HepG2 (cell line): ENCODE measurements around the gene SLC38A3. TPM values are rescaled to one million over a fixed set of nuclear protein-coding genes. Genes with fewer than 3 reads are reported as not detected.

ENCODE experiments used
- ELF1 ChIP-seq: sonication (generic); formaldehyde crosslinking; IDR thresholded peaks from 2 replicates; pipeline ENCODE4 v1.4.0; 2020; ENCODE audit warnings: missing genetic modification reagents
- FOXK1 ChIP-seq: sonication (generic); formaldehyde crosslinking; IDR thresholded peaks from 2 replicates; pipeline ENCODE4 v1.4.0; 2020; ENCODE audit warnings: low read depth, missing genetic modification reagents, borderline replicate concordance
- HNF4A ChIP-seq: sonication (generic); formaldehyde crosslinking; IDR thresholded peaks from 2 replicates; pipeline ENCODE4 v1.4.0; 2020; ENCODE audit warnings: missing genetic modification reagents
- KDM2A ChIP-seq: sonication (generic); formaldehyde crosslinking; IDR thresholded peaks from 2 replicates; pipeline ENCODE4 v1.4.0; 2020; ENCODE audit warnings: low read depth, missing genetic modification reagents, borderline replicate concordance
- NCOA5 ChIP-seq: sonication (generic); formaldehyde crosslinking; IDR thresholded peaks from 2 replicates; pipeline ENCODE4 v1.4.0; 2020; ENCODE audit warnings: missing genetic modification reagents
- NR2C2 ChIP-seq: sonication (generic); formaldehyde crosslinking; IDR thresholded peaks from 2 replicates; pipeline ENCODE4 v1.4.0; 2020; ENCODE audit warnings: missing genetic modification reagents, mild to moderate bottlenecking, moderate library complexity, borderline replicate concordance
- NRL ChIP-seq: sonication (generic); formaldehyde crosslinking; IDR thresholded peaks from 2 replicates; pipeline ENCODE4 v1.5.0; 2020; ENCODE audit warnings: missing genetic modification reagents, mild to moderate bottlenecking, moderate library complexity, borderline replicate concordance
- PHF8 ChIP-seq: sonication (generic); formaldehyde crosslinking; IDR thresholded peaks from 2 replicates; pipeline ENCODE4 v1.5.0; 2020; ENCODE audit warnings: missing genetic modification reagents
- POLR2G ChIP-seq: fragments of 200-400 bp; formaldehyde crosslinking; IDR thresholded peaks from 2 replicates; pipeline ENCODE4 v1.6.1; 2018; ENCODE audit warnings: mild to moderate bottlenecking, low read depth, low read length, moderate library complexity
- RBFOX2 ChIP-seq: fragments of 200-400 bp; formaldehyde crosslinking; IDR thresholded peaks from 2 replicates; pipeline ENCODE4 v1.6.1; 2017; ENCODE audit warnings: low read depth, mild to moderate bottlenecking, low read length
- SALL1 ChIP-seq: sonication (generic); formaldehyde crosslinking; IDR thresholded peaks from 2 replicates; pipeline ENCODE4 v1.8.0; 2022; ENCODE audit warnings: mild to moderate bottlenecking, missing genetic modification reagents
- SRY ChIP-seq: sonication (generic); formaldehyde crosslinking; IDR thresholded peaks from 2 replicates; pipeline ENCODE4 v1.8.0; 2022; ENCODE audit warnings: mild to moderate bottlenecking, missing genetic modification reagents
- STAT5B ChIP-seq: sonication (generic); formaldehyde crosslinking; IDR thresholded peaks from 2 replicates; pipeline ENCODE4 v1.4.0; 2020; ENCODE audit warnings: missing genetic modification reagents
- TGIF2 ChIP-seq: IDR thresholded peaks from 2 replicates; pipeline ENCODE4 v1.6.1; 2016; ENCODE audit warnings: control low read depth, missing compliant biosample characterization
- THAP11 ChIP-seq: IDR thresholded peaks from 2 replicates; pipeline ENCODE4 v1.6.1; 2016; ENCODE audit warnings: missing biosample characterization, missing genetic modification reagents
- ZBTB7B ChIP-seq: sonication (generic); formaldehyde crosslinking; IDR thresholded peaks from 2 replicates; pipeline ENCODE4 v1.4.0; 2020; ENCODE audit warnings: missing genetic modification reagents
- ZEB1 ChIP-seq: IDR thresholded peaks from 2 replicates; pipeline ENCODE4 v1.6.1; 2012; ENCODE audit warnings: mild to moderate bottlenecking, low read depth, inconsistent platforms; ENCODE audit not compliant: insufficient replicate concordance
- ZFP90 ChIP-seq: sonication (generic); formaldehyde crosslinking; IDR thresholded peaks from 2 replicates; pipeline ENCODE4 v1.8.0; 2022; ENCODE audit warnings: missing genetic modification reagents, mild to moderate bottlenecking, inconsistent platforms, borderline replicate concordance
- ZMAT3 ChIP-seq: sonication (generic); formaldehyde crosslinking; conservative IDR thresholded peaks from 2 replicates; pipeline ENCODE4 v1.7.0; 2021; ENCODE audit warnings: missing genetic modification reagents
- ZMYM3 ChIP-seq: sonication (generic); formaldehyde crosslinking; IDR thresholded peaks from 2 replicates; pipeline ENCODE4 v1.5.1; 2020; ENCODE audit warnings: mild to moderate bottlenecking, missing genetic modification reagents
- ZNF143 ChIP-seq: sonication (generic); formaldehyde crosslinking; IDR thresholded peaks from 2 replicates; pipeline ENCODE4 v1.4.0; 2020; ENCODE audit warnings: missing genetic modification reagents
- ZNF773 ChIP-seq: sonication (generic); formaldehyde crosslinking; IDR thresholded peaks from 2 replicates; pipeline ENCODE4 v1.4.0; 2020; ENCODE audit warnings: missing genetic modification reagents, borderline replicate concordance
- ZNF780A ChIP-seq: sonication (generic); formaldehyde crosslinking; IDR thresholded peaks from 2 replicates; pipeline ENCODE4 v1.8.0; 2022; ENCODE audit warnings: mild to moderate bottlenecking, missing genetic modification reagents, moderate library complexity
- ZSCAN21 ChIP-seq: sonication (generic); formaldehyde crosslinking; IDR thresholded peaks from 2 replicates; pipeline ENCODE4 v1.8.0; 2022; ENCODE audit warnings: mild to moderate bottlenecking, missing genetic modification reagents, moderate library complexity, borderline replicate concordance
- polyA plus RNA-seq, 8 experiments: library from polyadenylated mRNA; depleted of rRNA in 3 of 8; stranded (reverse) in 7 of 8; unstranded in 1 of 8; fragments of >200 nt; fragmentation: Illumina TruSeq in 4 of 8; extraction: Trizol in 4 of 8; gene quantifications; 2 replicates each; pipeline versions ENCODE4 v1.2.1 to v1.2.3, GENCODE V29; 2011 to 2016; ENCODE audit warnings: low read depth in 4 of 8, missing spikeins in 1 of 8, mixed read lengths in 1 of 8; ENCODE audit not compliant: insufficient read depth in 1 of 8
- total RNA-seq, 5 experiments: library from RNA; depleted of rRNA; stranded (reverse); fragments of >200 nt; fragmentation: Illumina TruSeq; extraction: Trizol; gene quantifications; 2 replicates each; pipeline ENCODE4 v1.2.3, GENCODE V29; 2016; ENCODE audit warnings: low read depth in 1 of 5
- TF ChIP-seq, protein P1 (sequence below): sonication (generic); formaldehyde crosslinking; conservative IDR thresholded peaks from 2 replicates; pipeline ENCODE4 v1.4.0; 2020; ENCODE audit warnings: missing genetic modification reagents
- TF ChIP-seq, protein P2 (sequence below): sonication (generic); formaldehyde crosslinking; IDR thresholded peaks from 2 replicates; pipeline ENCODE4 v1.4.0; 2020; ENCODE audit warnings: missing genetic modification reagents
- TF ChIP-seq, protein P3 (sequence below): sonication (generic); formaldehyde crosslinking; IDR thresholded peaks from 2 replicates; pipeline ENCODE4 v1.5.1; 2020; ENCODE audit warnings: missing genetic modification reagents, mild to moderate bottlenecking, borderline replicate concordance

The SLC38A3 gene
- total and polyA plus RNA-seq, 2 of the 13 experiments (the other 11 are each of a cell fraction or from before 2014, with no cell fraction given) = 29.8 to 164 TPM

DNA sequence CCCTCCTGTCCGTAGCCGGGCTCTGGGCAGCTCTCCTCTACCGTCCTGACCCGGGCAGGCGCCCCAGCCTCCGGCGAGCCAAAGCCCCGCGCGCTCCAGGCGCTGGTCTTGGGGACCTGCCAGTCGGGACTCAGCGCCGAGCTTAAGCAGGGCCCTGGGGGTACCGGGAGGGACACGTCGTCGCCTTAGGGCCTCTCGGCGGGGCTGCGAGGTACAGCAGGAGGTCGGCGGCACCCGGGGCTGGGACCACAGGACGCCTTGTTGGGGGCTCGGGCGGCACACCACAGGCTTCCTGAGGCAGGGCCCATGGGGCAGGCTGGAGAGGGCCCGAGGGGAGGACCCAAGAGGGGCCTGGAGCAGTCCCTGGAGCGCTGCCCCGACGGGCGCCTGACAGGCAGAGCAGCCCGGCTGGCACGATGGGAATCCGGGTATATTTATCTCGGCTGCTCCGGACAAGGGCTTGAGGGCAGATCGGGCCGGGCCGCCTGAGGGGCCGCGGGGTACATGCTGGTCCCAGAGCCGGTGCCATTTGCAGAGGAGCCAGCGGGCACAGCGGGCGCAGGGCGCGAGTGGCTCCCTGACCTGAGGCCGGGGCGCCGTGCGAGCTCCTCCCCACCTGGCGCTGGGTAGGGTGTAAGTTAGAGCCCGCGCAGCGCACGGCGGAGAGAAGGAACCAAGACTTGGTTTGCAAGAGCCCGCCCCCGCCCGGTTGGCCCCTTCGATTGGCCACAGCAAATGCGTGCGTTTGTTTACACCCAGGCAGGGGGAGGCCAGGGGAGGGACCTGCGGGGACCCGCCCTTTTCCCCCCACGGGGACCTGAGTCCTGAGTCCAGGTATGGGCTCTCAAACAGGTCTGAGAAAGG is 574 bp downstream of the SLC38A3 start (continued):
- TF ChIP-seq POLR2G (peak; percentile 38; the same call in 1 of the 2 replicates), ZMYM3 (CRISPR knock-in tag) (no peak), ZSCAN21 (CRISPR knock-in tag) (no peak; the same call in 1 of the 2 replicates), RBFOX2 (peak; percentile 92), HNF4A (CRISPR knock-in tag) (peak; percentile 11; the same call in 1 of the 2 replicates), ZMAT3 (CRISPR knock-in tag) (peak; percentile 28), ZEB1 (no peak), ELF1 (CRISPR knock-in tag) (peak; percentile 16; the same call in 1 of the 2 replicates), TGIF2 (CRISPR knock-in tag) (peak; percentile 82; the same call in 1 of the 2 replicates), THAP11 (CRISPR knock-in tag) (no peak), FOXK1 (CRISPR knock-in tag) (peak; percentile 93), ZBTB7B (CRISPR knock-in tag) (peak; percentile 55; the same call in 1 of the 2 replicates), ZNF780A (CRISPR knock-in tag) (no peak), ZNF773 (CRISPR knock-in tag) (0 out of 2 replicates have a peak, but pooled peaks have one; percentile 27), SALL1 (CRISPR knock-in tag) (peak; percentile 37), SRY (CRISPR knock-in tag) (peak; percentile 16; the same call in 1 of the 2 replicates), NCOA5 (CRISPR knock-in tag) (no peak), PHF8 (CRISPR knock-in tag) (peak; percentile 41; the same call in 1 of the 2 replicates), KDM2A (0 out of 2 replicates have a peak, but pooled peaks have one; percentile 23), STAT5B (CRISPR knock-in tag) (no peak), ZNF143 (CRISPR knock-in tag) (no peak), NR2C2 (peak; percentile 38; the same call in 1 of the 2 replicates), NRL (CRISPR knock-in tag) (peak; percentile 4; the same call in 1 of the 2 replicates), ZFP90 (CRISPR knock-in tag) (peak; percentile 44; the same call in 1 of the 2 replicates)
- TF ChIP-seq, protein P1, sequence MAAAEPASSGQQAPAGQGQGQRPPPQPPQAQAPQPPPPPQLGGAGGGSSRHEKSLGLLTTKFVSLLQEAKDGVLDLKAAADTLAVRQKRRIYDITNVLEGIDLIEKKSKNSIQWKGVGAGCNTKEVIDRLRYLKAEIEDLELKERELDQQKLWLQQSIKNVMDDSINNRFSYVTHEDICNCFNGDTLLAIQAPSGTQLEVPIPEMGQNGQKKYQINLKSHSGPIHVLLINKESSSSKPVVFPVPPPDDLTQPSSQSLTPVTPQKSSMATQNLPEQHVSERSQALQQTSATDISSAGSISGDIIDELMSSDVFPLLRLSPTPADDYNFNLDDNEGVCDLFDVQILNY (CRISPR knock-in tag) = peak; percentile 46; the same call in 1 of the 2 replicates
- TF ChIP-seq, protein P2, sequence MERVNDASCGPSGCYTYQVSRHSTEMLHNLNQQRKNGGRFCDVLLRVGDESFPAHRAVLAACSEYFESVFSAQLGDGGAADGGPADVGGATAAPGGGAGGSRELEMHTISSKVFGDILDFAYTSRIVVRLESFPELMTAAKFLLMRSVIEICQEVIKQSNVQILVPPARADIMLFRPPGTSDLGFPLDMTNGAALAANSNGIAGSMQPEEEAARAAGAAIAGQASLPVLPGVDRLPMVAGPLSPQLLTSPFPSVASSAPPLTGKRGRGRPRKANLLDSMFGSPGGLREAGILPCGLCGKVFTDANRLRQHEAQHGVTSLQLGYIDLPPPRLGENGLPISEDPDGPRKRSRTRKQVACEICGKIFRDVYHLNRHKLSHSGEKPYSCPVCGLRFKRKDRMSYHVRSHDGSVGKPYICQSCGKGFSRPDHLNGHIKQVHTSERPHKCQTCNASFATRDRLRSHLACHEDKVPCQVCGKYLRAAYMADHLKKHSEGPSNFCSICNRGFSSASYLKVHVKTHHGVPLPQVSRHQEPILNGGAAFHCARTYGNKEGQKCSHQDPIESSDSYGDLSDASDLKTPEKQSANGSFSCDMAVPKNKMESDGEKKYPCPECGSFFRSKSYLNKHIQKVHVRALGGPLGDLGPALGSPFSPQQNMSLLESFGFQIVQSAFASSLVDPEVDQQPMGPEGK (CRISPR knock-in tag) = peak; percentile 95
- TF ChIP-seq, protein P3, sequence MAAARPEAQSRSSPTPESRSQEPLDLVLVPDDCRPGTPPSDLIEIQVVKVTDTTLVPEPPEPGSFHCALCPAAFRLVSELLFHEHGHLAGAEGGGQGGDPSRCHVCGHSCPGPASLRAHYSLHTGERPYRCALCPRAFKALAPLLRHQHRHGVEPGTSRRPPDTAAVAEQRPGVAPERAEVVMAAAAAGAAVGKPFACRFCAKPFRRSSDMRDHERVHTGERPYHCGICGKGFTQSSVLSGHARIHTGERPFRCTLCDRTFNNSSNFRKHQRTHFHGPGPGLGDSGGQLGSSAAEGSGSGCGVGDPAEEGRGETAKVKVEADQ (CRISPR knock-in tag) = peak; percentile 45; the same call in 1 of the 2 replicates
